ENCODE results near the gene LRFN4.

DNA sequence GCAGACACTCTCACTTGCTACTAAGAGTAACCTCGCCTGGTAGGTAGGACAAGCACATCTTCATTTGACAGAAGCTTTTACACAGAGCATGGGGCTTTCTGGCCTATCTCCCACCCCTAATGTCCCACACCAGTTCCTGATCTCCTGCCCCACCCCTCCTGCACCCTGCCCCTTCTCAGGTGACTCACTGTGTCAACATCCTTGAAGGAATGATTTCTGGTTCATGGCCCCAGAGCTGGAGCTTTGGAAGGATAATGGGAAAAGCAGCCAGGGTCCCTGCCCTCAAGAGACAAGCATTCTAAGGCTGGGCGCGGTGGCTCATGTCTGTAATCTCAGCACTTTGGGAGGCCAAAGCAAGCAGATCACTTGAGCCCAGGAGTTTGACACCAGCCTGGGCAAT is 47.2 kb downstream of the LRFN4 start:
- no peak for TF ChIP-seq YY1 (IDR thresholded peaks at IDR 0.05; ENCODE audit: insufficient read depth, insufficient read length)
- no peak for TF ChIP-seq SUZ12 (IDR thresholded peaks at IDR 0.05; ENCODE audit: extremely low read depth, insufficient read depth, insufficient read length)
- no peak for TF ChIP-seq ZNF274 (IDR thresholded peaks at IDR 0.05; ENCODE audit: low read depth, low read length)
